Upper lobe of right lung (tissue), 1 donor: Measurements from ENCODE around the gene MCM3. TPM values are rescaled to one million over a fixed set of nuclear protein-coding genes. Genes with fewer than 3 reads are reported as not detected.

ENCODE experiments used
- ATAC-seq: fragments of 200-7000 bp; cut with Tn5 transposase; one replicate; pipeline ENCODE4 v1.9.1; 2020; ENCODE audit warnings: mild to moderate bottlenecking, moderate library complexity
- DNase-seq: peaks from one replicate; pipeline ENCODE4 v3.0.0-alpha.2; 2020
- H3K27ac ChIP-seq: fragments of 200-600 bp; one replicate; pipeline ENCODE4 v1.8.0; 2022
- H3K27me3 ChIP-seq: fragments of 200-600 bp; one replicate; pipeline ENCODE4 v1.8.0; 2022; ENCODE audit warnings: mild to moderate bottlenecking
- H3K36me3 ChIP-seq: fragments of 200-600 bp; one replicate; pipeline ENCODE4 v1.8.0; 2022
- H3K4me1 ChIP-seq: fragments of 200-600 bp; one replicate; pipeline ENCODE4 v1.8.0; 2022
- H3K4me3 ChIP-seq: fragments of 200-600 bp; one replicate; pipeline ENCODE4 v1.8.0; 2022; ENCODE audit warnings: mild to moderate bottlenecking
- H3K9me3 ChIP-seq: fragments of 200-600 bp; one replicate; pipeline ENCODE4 v1.8.0; 2022
- CTCF ChIP-seq: fragments of 200-600 bp; IDR thresholded peaks from one replicate; pipeline ENCODE4 v1.8.0; 2022; ENCODE audit warnings: antibody characterized with exemption
- intact Hi-C: fragments of 100-400 bp; cut with DNase I; formaldehyde crosslinking; loops from one replicate; pipeline ENCODE4 v1.11.0; 2022
- total RNA-seq: library from RNA; stranded (reverse); fragmentation: NEBNext Ultra II Directional; extraction: Animal tissue kit (Norgen Biotek cat#: 25700); gene quantifications from one replicate; pipeline ENCODE4 v1.2.1, GENCODE V29; 2021
- donor health status: DM: no; HTN: yes; CAD: no; lungs with severe emphysema.

MCM3 gene
- total RNA-seq, 1 donor from 2014 or later, result 26.3 TPM

DNA sequence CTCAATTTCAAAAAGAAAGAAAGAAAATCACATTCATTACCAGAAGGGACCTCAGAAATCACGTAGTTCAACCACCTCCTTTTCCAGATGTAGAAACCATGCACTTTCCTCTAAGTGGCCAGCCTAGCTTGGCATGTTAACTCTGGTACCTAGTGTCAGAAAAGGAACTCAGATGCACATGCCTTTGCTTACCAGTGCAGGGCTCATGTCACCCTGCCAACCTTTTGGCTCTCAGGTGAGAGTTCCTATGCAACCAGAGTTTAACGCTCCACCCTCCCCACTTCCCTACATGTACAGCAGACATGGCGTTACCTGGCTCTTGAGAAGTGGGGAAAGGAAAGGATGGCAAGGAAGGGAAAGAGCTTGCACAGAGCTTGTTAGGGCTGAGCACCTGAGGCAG is 23.9 kb downstream of the MCM3 start:
- H3K9me3 ChIP-seq, result no peaks in the 10 kb centered on the region
- intact Hi-C loops, result no loop called here
- ATAC-seq (no peak), DNase-seq (no peak)
- no peak overlapping the region for H3K27ac ChIP-seq
- no peaks in the 10 kb centered on the region for H3K27me3 ChIP-seq
- no peak for TF ChIP-seq CTCF
- H3K4me3 ChIP-seq, result no peak overlapping the region
- peaks cover 25% of the 10 kb centered on the region for H3K36me3 ChIP-seq
- no peaks in the 10 kb centered on the region for H3K4me1 ChIP-seq

DNA sequence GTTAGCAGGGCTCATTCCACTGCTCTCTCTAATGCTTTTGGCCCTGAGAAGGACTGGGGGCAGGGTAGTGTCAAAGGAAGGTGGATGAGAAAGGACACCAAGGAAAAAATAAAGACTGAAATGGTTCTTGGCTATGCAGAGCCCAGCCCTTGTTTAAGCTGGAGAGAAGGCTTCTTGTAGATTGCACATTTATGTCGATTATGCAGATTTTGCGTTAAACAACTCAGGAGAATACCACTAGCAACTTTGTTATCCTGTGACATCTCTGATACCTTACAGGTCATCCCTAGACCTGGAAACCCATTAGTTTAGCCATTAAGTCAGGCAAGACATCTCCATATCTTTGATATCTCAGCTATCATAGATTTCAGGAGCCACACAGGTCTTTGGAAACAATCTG is 29.1 kb downstream of the MCM3 start:
- TF ChIP-seq CTCF, result no peak
- Histone ChIP-seq H3K27ac (no peak overlapping the region), H3K36me3 (no peaks in the 10 kb centered on the region), H3K9me3 (no peaks in the 10 kb centered on the region), H3K27me3 (peaks cover 5% of the 10 kb centered on the region), H3K4me1 (no peaks in the 10 kb centered on the region), H3K4me3 (no peak overlapping the region)
- DNase-seq, result no peak
- intact Hi-C loops, result no loop called here
- no peak for ATAC-seq

GRCh38 chr6:52254731-52255378 is 29.7 kb downstream of the MCM3 start:
- intact Hi-C loops, result no loop called here
- H3K4me3 ChIP-seq, result no peak overlapping the region
- no peaks in the 10 kb centered on the region for H3K36me3 ChIP-seq
- ATAC-seq (no peak), DNase-seq (no peak)
- no peaks in the 10 kb centered on the region for H3K9me3 ChIP-seq
- H3K27me3 ChIP-seq, result peaks cover 5% of the 10 kb centered on the region
- H3K4me1 ChIP-seq, result no peaks in the 10 kb centered on the region
- no peak for TF ChIP-seq CTCF
- no peak overlapping the region for H3K27ac ChIP-seq

DNA sequence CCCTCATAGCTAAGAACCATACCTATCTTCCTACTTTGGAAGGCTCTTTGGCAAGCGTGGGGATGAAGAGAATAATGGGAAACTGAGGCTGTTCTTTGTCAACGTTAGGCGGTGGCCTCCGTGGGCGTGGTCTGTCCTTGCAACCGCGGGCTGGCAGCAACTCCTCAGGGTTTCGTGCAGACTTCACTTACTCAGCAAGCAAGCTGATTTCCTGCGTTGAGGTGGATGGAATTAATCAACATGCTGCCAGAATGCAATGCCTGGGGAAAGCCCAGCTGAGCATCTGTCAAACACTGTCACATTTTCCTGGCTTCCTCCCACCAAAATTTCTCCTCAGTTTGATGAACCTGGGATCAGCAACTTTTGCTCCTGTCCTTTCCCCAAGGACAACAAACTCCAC is 31.0 kb downstream of the MCM3 start:
- no peaks in the 10 kb centered on the region for H3K36me3 ChIP-seq
- TF ChIP-seq CTCF, result no peak
- H3K4me3 ChIP-seq, result no peak overlapping the region
- H3K27ac ChIP-seq, result no peak overlapping the region
- no peaks in the 10 kb centered on the region for H3K4me1 ChIP-seq
- DNase-seq (no peak), ATAC-seq (no peak)
- peaks cover 5% of the 10 kb centered on the region for H3K27me3 ChIP-seq
- intact Hi-C loops, result no loop called here
- H3K9me3 ChIP-seq, result no peaks in the 10 kb centered on the region

DNA sequence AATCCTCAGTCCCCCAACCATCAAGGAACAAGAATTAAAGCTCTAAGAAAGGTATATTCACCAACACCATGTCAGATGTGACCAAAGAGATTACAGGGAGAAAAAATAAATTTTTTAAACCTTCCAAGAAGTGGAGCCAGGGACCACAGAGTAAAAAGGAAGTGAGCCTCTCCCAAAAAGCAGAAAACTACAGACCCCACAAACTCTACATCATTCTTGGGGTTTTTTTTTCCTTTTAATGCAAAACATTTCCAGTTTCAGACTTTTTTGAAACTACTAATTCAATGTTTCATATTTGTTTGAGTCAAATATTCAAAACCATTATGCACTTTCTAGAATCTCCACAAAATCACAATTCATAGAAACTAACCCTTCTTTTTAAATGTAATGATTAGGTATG is 33.4 kb downstream of the MCM3 start:
- Histone ChIP-seq H3K27me3 (peaks cover 5% of the 10 kb centered on the region), H3K9me3 (no peaks in the 10 kb centered on the region), H3K36me3 (no peaks in the 10 kb centered on the region), H3K4me3 (no peak overlapping the region), H3K4me1 (no peaks in the 10 kb centered on the region), H3K27ac (no peak overlapping the region)
- TF ChIP-seq CTCF, result no peak
- intact Hi-C loops, result no loop called here
- DNase-seq, result no peak
- no peak for ATAC-seq

DNA sequence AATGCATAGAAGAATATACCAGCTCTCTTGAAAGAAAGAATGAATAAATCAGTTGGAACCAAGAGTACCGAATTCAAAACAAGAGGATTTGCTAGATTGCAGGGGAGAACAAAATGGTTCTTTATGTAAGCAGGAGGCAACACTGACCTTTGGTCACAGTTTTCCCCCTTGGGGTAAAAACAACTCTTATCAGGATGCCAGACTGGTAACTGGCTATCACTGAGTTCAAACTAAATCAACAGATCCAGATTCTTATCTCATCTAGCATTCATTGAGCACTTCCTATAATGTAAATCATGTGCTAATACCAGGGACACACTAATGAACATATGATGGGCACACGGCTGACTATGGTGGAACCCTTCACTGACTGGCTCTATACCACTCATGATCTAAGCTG is 35.5 kb downstream of the MCM3 start:
- no peak for DNase-seq
- Histone ChIP-seq H3K36me3 (no peaks in the 10 kb centered on the region), H3K4me3 (no peak overlapping the region), H3K9me3 (no peaks in the 10 kb centered on the region), H3K4me1 (no peaks in the 10 kb centered on the region), H3K27me3 (no peaks in the 10 kb centered on the region), H3K27ac (no peak overlapping the region)
- intact Hi-C loops, result no loop called here
- no peak for ATAC-seq
- TF ChIP-seq CTCF, result no peak
